ENCODE data around the gene APOL5.
"Not testable (repeated sequence)": the region's sequence is repeated elsewhere in the genome, so short reads cannot be mapped to it uniquely, and the experiment has no call there.

APOL5 gene

GRCh38 chr22:35712672-35713071 is 5.0 kb upstream of the APOL5 start:
- DNase-seq: no peak

DNA sequence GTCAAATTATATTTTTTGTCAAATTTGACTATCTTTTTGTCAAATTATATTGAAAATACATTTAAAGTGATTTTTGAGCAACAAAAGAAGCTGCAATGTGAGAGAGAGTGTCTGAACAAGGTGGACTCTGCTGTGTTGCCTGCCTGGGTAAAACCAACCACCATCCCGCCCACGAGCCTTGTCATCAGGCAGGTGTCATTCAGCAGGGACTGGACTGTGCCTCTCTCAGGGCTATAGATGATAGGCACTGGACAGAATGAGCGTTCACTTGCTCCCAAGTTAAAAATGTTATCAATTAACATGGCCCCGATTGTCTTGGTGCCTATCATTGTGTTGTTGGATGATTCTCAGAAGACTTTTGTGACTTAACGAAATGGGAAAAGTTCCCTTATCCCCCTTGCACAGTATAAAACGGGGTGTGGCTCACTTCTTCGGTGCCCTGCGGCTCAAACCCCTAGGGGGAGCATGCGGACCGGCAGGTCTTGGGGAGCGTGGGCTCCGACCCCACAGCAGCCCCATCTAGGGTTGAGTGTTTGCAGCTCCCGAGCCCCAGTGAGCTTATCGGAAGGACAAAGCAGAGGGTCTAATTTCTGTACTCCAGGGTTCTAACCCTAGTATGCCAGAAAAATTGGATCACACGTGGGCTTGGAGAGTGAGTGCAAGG is 1.7 kb downstream of the APOL5 start:
- no peak for DNase-seq

- no peak for DNase-seq
These were observed 4.3 kb downstream of the APOL5 start for GRCh38 chr22:35721960-35722359.

DNA sequence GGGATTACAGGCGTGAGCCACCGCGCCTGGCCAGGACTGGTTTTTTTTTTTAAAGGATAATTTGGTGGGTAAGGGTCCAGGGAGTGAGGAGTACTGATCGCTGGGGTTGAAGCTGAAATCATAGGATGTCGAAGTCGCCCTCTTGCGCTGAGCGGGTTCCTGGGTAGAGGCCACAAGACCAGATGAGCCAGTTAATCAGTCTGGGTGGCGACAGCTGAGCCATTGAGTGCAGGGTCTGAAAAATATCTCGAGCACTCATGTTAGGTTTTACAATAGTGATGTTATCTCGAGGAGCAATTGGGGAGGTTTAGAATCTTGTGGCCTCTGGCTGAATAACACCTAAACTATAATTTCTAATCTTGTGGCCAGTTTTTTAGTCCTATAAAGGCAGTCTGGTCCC is 7.8 kb downstream of the APOL5 start:
- no peak for DNase-seq

DNA sequence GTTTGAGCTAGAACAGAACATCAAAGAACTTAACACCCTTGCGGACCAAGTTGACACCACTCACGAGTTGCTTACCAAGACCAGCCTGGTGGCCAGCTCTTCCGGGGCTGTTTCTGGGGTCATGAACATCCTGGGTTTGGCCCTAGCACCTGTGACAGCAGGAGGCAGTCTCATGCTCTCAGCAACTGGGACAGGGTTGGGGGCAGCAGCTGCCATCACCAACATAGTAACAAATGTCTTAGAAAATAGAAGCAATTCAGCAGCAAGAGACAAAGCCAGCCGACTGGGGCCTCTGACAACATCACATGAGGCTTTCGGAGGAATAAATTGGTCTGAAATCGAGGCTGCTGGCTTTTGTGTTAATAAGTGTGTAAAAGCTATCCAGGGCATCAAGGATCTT is 8.7 kb downstream of the APOL5 start:
- DNase-seq: no peak

DNA sequence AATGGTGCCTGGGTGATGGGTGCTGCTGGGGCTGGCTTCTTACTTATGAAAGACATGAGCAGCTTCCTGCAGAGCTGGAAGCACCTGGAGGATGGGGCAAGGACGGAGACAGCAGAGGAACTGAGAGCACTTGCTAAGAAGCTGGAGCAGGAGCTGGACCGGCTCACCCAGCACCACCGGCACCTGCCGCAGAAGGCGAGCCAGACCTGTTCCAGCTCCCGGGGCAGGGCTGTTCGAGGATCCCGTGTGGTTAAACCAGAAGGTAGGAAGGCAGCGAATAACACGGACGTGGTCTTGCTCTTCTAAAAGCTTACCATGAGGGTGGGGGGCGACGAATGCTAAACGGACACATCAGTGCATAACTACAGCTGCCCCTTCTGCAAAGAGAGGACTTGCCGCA is 9.3 kb downstream of the APOL5 start:
- no peak for DNase-seq

GRCh38 chr22:35727436-35727835 is 9.8 kb downstream of the APOL5 start:
- no peak for DNase-seq

DNA sequence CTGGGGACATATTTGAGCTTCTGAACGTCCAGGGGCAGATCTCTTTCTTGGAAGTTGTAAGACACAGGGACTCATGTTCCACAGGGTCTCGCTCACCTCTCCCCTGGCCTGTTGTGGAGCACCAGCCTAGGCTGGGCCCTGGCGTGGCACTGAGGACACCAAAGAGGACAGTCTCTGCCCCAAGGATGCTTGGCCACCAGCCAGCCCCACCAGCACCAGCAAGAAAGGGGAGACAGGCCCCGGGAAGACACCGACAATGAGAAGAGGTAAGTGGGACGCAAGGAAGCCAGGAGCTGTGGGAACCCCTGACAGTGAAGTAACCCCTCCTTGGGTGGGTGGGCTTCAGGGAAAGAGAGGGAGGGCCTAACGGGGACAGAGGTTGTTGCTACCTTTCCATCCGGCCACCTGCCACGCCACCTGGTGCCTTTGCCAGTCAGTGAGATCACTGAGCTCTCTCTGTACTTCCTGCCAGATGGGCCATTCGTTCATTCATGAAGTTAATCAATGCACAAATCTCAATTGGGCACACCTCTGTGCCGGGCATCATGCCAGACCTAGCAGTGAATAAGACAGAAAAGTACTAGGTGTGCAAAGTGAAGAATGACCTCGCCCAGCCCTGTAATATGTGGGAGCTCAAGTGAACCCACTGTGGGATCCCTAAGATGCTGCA is 11.1 kb downstream of the APOL5 start:
- DNase-seq: no peak

GRCh38 chr22:35729309-35729698 is 11.6 kb downstream of the APOL5 start:
- DNase-seq: no peak

- DNase-seq: no peak
These were observed 13.6 kb downstream of the APOL5 start for GRCh38 chr22:35731321-35731720.

GRCh38 chr22:35732116-35732515 is 14.4 kb downstream of the APOL5 start:
- no peak for DNase-seq

GRCh38 chr22:35733036-35733435 is 15.4 kb downstream of the APOL5 start:
- no peak for DNase-seq

- DNase-seq: no peak
These were observed 16.3 kb downstream of the APOL5 start for GRCh38 chr22:35733791-35734516.

- DNase-seq: no peak
These were observed 16.8 kb downstream of the APOL5 start for GRCh38 chr22:35734517-35734827.

GRCh38 chr22:35735542-35735941 is 17.9 kb downstream of the APOL5 start:
- DNase-seq: no peak

- DNase-seq: no peak
These were observed 18.5 kb downstream of the APOL5 start for GRCh38 chr22:35736166-35736565.

DNA sequence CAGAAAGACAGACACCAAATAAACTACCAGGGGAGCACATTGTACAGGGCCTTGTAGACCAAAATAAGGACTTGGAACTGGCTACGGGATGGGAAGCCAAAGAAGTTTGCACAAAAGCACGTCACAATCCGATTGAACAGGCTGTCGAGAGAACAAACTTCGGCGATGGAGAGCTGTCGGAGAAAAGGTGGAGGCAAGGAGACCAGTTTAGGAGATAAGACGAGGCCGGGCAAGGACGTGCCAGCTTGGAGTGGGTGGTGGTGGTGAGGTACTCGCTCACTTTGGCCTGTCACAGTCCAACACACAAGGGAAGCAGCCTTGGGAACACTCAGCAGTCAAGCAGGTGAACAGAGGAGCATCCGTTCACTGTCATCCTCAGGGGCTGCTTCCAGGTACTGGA is 19.0 kb downstream of the APOL5 start:
- DNase-seq: no peak

DNA sequence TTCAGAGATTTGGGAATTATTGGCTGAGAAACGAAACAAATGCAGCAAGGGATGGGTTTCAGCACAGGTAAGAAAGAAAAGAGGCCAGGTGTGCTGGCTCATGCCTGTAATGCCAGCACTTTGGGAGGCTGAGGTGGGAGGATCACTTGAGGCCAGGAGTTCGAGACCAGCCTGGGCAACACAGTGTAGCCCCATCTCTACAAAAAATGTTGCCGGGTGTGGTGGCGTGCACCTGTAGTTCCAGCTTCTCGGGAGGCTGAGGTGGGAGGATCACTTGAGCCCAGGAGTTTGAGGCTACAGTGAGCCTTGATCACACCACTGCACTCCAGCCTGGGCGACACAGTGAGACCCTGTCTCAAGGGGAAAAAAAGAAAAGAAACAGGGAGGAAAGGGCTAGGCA is 20.2 kb downstream of the APOL5 start:
- not testable (repeated sequence) for DNase-seq

GRCh38 chr22:35739076-35739930 is 21.6 kb downstream of the APOL5 start:
- DNase-seq: peak in 1 of 3 donors; percentile 14

- DNase-seq: no peak
These were observed 22.3 kb downstream of the APOL5 start for GRCh38 chr22:35739931-35740380.

DNA sequence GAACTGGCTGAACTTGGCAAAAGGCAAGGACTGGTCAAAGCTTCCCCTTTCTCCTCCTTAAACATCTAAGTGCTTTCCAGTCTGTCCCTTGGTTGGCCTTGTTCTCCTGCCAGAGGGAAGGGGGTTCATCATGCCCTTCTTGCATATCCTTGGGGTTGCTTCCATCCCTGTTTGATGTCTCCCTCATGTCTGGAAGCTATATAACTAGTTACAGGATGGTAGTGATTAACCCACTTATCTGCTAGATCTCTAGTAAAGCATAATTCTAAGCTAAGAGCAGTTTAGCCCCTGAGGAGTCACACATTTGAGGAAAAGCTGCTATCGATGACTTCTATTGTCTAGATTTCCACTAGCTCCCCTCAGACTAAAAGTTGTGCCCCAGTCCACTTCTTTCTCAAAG is 22.9 kb downstream of the APOL5 start:
- no peak for DNase-seq

GRCh38 chr22:35742342-35743100 is 24.8 kb downstream of the APOL5 start:
- DNase-seq: peak in 2 of 3 donors; percentile 7 to 23

All from suppressor macrophage treated with lipopolysaccharide for 1 hour (primary cell).